KMS-11 (cell line): ENCODE results near the gene RAPGEF5.

Experiments used
- H2AFZ ChIP-seq: fragments of 200-600 bp; sonication (generic); 2 replicates; pipeline ENCODE4 v1.6.1; 2016; ENCODE audit warnings: antibody characterized with exemption, mixed run types, low read depth
- H3K27ac ChIP-seq: fragments of 200-600 bp; sonication (generic); 2 replicates; pipeline ENCODE4 v1.6.1; 2016; ENCODE audit warnings: mild to moderate bottlenecking, mixed run types
- H3K27me3 ChIP-seq: fragments of 200-600 bp; sonication (generic); 2 replicates; pipeline ENCODE4 v1.6.1; 2017; ENCODE audit warnings: mild to moderate bottlenecking, low read depth, mixed run types, moderate library complexity; ENCODE audit not compliant: insufficient read depth
- H3K36me3 ChIP-seq: fragments of 200-600 bp; sonication (generic); 2 replicates; pipeline ENCODE4 v1.6.1; 2017; ENCODE audit warnings: mild to moderate bottlenecking, mixed run types; ENCODE audit not compliant: insufficient read depth
- H3K4me1 ChIP-seq: fragments of 200-600 bp; sonication (generic); 2 replicates; pipeline ENCODE4 v1.6.1; 2016; ENCODE audit warnings: mild to moderate bottlenecking, low read depth, mixed run types; ENCODE audit not compliant: poor library complexity, severe bottlenecking
- H3K4me2 ChIP-seq: fragments of 200-600 bp; sonication (generic); 2 replicates; pipeline ENCODE4 v1.7.0; 2016; ENCODE audit warnings: mild to moderate bottlenecking, mixed run types
- H3K4me3 ChIP-seq: fragments of 200-600 bp; sonication (generic); IDR thresholded peaks from 2 replicates; pipeline ENCODE4 v1.6.1; 2017; ENCODE audit warnings: low read depth, low read length, mixed read lengths; ENCODE audit not compliant: insufficient read depth
- H3K79me2 ChIP-seq: fragments of 200-600 bp; sonication (generic); 2 replicates; pipeline ENCODE4 v1.6.1; 2016; ENCODE audit warnings: low read depth, mixed run types; ENCODE audit not compliant: insufficient read depth
- H3K9ac ChIP-seq: fragments of 200-600 bp; sonication (generic); 2 replicates; pipeline ENCODE4 v1.6.1; 2016; ENCODE audit warnings: mild to moderate bottlenecking, mixed run types
- H4K20me1 ChIP-seq: fragments of 200-600 bp; sonication (generic); 2 replicates; pipeline ENCODE4 v1.6.1; 2016; ENCODE audit warnings: mild to moderate bottlenecking, mixed run types; ENCODE audit not compliant: insufficient read depth
- TF ChIP-seq, protein P1 (sequence below): fragments of 200-600 bp; sonication (generic); conservative IDR thresholded peaks from 2 replicates; pipeline ENCODE4 v1.6.1; 2017; ENCODE audit warnings: low read depth, mild to moderate bottlenecking, antibody characterized with exemption, low read length, moderate library complexity, mixed read lengths

The RAPGEF5 gene

GRCh38 chr7:22147868-22148267, 209.1 kb downstream of the RAPGEF5 start:
- Histone ChIP-seq H3K4me3 (no peak overlapping the region), H3K27ac (no peak overlapping the region), H3K4me1 (no peaks in the 10 kb centered on the region), H3K9ac (no peak overlapping the region), H3K36me3 (no peaks in the 10 kb centered on the region), H3K79me2 (no peaks in the 10 kb centered on the region), H4K20me1 (no peaks in the 10 kb centered on the region), H2AFZ (no peak overlapping the region), H3K4me2 (no peak overlapping the region), H3K27me3 (no peaks in the 10 kb centered on the region)
- TF ChIP-seq, protein P1, sequence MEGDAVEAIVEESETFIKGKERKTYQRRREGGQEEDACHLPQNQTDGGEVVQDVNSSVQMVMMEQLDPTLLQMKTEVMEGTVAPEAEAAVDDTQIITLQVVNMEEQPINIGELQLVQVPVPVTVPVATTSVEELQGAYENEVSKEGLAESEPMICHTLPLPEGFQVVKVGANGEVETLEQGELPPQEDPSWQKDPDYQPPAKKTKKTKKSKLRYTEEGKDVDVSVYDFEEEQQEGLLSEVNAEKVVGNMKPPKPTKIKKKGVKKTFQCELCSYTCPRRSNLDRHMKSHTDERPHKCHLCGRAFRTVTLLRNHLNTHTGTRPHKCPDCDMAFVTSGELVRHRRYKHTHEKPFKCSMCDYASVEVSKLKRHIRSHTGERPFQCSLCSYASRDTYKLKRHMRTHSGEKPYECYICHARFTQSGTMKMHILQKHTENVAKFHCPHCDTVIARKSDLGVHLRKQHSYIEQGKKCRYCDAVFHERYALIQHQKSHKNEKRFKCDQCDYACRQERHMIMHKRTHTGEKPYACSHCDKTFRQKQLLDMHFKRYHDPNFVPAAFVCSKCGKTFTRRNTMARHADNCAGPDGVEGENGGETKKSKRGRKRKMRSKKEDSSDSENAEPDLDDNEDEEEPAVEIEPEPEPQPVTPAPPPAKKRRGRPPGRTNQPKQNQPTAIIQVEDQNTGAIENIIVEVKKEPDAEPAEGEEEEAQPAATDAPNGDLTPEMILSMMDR: no peak

- Histone ChIP-seq H2AFZ (no peak overlapping the region), H3K27me3 (no peaks in the 10 kb centered on the region), H3K9ac (no peak overlapping the region), H3K4me1 (no peaks in the 10 kb centered on the region), H3K27ac (no peak overlapping the region), H3K4me3 (no peak overlapping the region), H3K79me2 (no peaks in the 10 kb centered on the region), H4K20me1 (no peaks in the 10 kb centered on the region), H3K4me2 (no peak overlapping the region), H3K36me3 (no peaks in the 10 kb centered on the region)
- TF ChIP-seq, protein P1: no peak
Observed at GRCh38 chr7:22146961-22147512, 209.9 kb downstream of the RAPGEF5 start.

- TF ChIP-seq, protein P1: no peak
- Histone ChIP-seq H3K4me2 (no peak overlapping the region), H3K4me1 (no peaks in the 10 kb centered on the region), H4K20me1 (no peaks in the 10 kb centered on the region), H3K9ac (no peak overlapping the region), H3K27ac (no peak overlapping the region), H2AFZ (no peak overlapping the region), H3K4me3 (no peak overlapping the region), H3K79me2 (no peaks in the 10 kb centered on the region), H3K27me3 (no peaks in the 10 kb centered on the region), H3K36me3 (no peaks in the 10 kb centered on the region)
Observed at GRCh38 chr7:22144950-22145349, 212.0 kb downstream of the RAPGEF5 start.

- Histone ChIP-seq H3K27ac (no peak overlapping the region), H4K20me1 (no peaks in the 10 kb centered on the region), H3K9ac (no peak overlapping the region), H3K4me3 (no peak overlapping the region), H2AFZ (no peak overlapping the region), H3K36me3 (no peaks in the 10 kb centered on the region), H3K4me1 (no peaks in the 10 kb centered on the region), H3K4me2 (no peak overlapping the region), H3K27me3 (no peaks in the 10 kb centered on the region), H3K79me2 (no peaks in the 10 kb centered on the region)
- TF ChIP-seq, protein P1: no peak
Observed at GRCh38 chr7:22143491-22143890, 213.5 kb downstream of the RAPGEF5 start.
